ENCODE results near the gene POU1F1.

GRCh38 chr3:87318617-87319021, 42.2 kb upstream of the POU1F1 start:
- TF ChIP-seq CTCF (conservative IDR thresholded peaks at IDR 0.05 in 1 of 2, IDR thresholded peaks at IDR 0.05 in 1 of 2; ENCODE audit: low read depth in 1 of 2, low read length in 2 of 2) (no peak), EZH2 (IDR thresholded peaks at IDR 0.05; ENCODE audit: low read length, missing control alignments) (no peak)

Data from fibroblast of lung (primary cell).